ENCODE measurements around the gene RFTN1.

Gene RFTN1

DNA sequence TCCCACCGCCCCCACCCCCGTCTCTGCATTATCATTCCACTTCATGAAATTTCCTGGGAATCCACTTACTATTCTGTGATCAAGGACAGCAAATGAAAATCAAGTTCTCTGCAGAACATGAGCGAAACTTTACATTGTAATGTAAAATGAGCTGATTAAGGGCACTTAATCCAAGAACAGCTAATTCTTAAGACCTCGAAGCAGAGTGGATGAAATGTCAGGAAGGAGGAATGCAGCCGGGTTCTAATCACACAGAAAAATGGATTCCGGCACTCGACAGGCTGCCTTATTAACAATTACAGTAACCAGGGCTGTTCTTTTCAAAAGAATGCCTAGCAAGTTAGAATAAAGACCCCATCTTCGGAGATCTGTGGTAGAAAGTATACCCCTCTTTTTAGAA is 57.5 kb downstream of the RFTN1 start:
- TF ChIP-seq, protein P1, sequence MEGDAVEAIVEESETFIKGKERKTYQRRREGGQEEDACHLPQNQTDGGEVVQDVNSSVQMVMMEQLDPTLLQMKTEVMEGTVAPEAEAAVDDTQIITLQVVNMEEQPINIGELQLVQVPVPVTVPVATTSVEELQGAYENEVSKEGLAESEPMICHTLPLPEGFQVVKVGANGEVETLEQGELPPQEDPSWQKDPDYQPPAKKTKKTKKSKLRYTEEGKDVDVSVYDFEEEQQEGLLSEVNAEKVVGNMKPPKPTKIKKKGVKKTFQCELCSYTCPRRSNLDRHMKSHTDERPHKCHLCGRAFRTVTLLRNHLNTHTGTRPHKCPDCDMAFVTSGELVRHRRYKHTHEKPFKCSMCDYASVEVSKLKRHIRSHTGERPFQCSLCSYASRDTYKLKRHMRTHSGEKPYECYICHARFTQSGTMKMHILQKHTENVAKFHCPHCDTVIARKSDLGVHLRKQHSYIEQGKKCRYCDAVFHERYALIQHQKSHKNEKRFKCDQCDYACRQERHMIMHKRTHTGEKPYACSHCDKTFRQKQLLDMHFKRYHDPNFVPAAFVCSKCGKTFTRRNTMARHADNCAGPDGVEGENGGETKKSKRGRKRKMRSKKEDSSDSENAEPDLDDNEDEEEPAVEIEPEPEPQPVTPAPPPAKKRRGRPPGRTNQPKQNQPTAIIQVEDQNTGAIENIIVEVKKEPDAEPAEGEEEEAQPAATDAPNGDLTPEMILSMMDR (IDR thresholded peaks at IDR 0.05; ENCODE audit: low read depth, low read length): no peak
- H3K4me3 ChIP-seq (ENCODE audit: low read depth, low read length): no peak overlapping the region

DNA sequence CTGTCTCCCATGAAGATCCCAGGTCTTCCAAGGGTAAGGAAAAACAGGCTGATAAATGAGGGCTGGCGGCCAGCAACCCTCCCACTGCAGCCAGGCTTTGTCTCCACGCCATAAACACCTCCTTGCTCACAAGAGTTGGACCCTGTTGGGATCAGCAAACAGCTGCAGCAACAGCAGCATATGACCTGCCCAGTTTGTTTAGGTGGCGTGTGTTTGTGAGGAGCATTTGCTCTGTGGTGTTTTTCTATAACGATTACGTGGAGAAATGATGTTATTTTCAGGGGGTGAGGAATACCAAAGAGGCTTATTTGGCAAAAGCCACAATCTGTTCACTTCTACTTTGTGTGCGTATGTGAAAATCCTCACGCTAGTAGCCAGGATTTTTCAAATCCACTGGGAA is 58.5 kb downstream of the RFTN1 start:
- no peak overlapping the region for H3K4me3 ChIP-seq (ENCODE audit: low read depth, low read length)
- TF ChIP-seq, protein P1 (IDR thresholded peaks at IDR 0.05; ENCODE audit: low read depth, low read length): no peak

DNA sequence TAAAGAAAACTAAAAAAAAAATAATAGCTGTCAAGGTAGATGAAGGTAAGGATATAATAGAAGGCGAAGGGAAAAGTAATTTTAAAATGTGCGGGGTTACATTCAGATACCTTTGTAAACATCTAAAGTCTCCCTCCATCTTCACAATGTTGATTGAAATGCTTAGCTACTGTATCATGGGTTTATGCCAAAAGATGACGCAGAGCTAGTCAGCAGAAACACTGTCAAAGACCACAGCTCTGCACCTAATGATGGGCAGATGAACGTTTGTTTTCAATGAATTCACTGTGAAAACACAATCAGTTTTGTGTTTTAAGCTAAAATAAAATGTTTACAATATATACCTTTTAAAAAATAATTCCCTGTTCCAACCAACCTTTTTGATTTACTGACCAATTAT is 61.2 kb downstream of the RFTN1 start:
- no peak overlapping the region for H3K4me3 ChIP-seq (ENCODE audit: low read depth, low read length)

DNA sequence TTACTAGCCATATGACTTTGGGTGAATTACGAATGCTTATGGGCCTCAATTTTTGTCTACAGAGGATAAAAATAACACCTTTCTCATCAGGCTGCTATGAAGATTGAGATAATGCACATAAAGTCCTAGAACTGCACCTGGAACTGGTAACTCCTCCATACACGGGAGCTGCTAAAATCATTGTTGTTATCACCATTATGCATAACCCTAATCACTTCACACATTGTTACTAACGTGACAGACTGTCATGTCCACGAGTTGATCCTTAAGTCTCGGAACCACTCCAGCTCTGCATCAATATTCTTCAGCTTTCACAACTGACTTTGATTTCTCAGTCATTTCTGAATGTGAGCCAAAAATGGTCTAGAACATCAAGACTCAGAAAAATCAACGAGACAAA is 64.1 kb downstream of the RFTN1 start:
- TF ChIP-seq, protein P1 (IDR thresholded peaks at IDR 0.05; ENCODE audit: low read depth, low read length): no peak
- no peak overlapping the region for H3K4me3 ChIP-seq (ENCODE audit: low read depth, low read length)

More for the DNA sequence above, 61.2 kb downstream of the RFTN1 start:
- TF ChIP-seq, protein P1 (IDR thresholded peaks at IDR 0.05; ENCODE audit: low read depth, low read length): no peak

DNA sequence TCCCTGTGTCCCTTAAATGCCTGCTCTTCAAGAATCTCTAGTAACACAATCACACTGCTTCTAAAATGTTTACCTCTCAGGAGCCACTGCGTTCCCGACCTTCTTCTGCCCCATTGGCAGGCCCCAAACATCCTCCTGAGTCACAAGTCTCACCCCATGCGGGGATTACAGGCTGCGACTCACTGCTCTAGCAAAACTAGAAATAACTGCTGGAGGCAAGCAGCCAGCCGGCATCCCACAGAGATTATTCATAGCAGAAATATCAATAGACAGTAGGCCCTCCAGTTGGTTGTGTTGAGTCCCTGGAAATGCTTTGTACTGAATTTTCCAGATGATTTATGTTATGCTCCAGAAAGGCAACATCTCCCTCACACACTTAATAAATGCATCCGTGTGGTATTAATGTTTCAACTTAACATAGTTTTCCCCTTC is 64.8 kb downstream of the RFTN1 start:
- TF ChIP-seq, protein P1 (IDR thresholded peaks at IDR 0.05; ENCODE audit: low read depth, low read length): no peak
- no peak overlapping the region for H3K4me3 ChIP-seq (ENCODE audit: low read depth, low read length)

DNA sequence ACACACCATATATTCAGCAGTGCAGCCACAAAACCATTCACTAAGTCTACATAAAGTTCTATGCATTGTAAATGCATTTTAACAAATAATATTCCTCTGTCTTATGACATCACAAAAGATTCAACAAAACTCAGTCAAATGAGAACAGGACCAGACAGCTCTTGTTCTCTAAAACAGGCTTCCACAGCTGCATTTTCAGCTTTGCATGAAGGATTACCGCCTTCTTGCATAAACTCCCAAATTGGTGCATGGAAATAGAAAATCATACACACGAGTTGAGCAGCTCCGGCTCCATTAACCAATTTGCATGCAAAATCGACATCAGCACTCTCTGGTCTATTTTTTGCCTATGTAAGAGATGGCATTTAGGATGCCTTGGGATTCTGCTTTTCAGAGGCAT is 66.4 kb downstream of the RFTN1 start:
- no peak overlapping the region for H3K4me3 ChIP-seq (ENCODE audit: low read depth, low read length)
- TF ChIP-seq, protein P1 (IDR thresholded peaks at IDR 0.05; ENCODE audit: low read depth, low read length): no peak

DNA sequence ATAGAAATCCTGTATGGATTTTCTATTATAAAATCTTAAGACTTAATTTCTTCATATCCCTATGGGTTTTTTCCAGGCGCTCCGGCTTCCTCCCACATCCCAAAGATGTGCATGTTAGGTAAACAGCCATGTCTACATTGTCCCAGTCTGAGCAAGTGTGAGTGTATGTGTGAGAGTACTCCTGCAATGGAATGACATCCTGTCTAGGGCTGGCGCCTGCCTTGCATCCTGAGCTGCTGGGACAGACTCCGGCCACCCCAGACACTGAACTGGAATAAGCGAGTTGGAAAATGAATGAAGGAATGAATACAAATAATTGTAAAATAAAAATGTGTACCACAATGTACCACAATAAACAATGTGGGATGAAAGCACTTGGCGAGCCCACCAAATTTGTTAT is 69.2 kb downstream of the RFTN1 start:
- TF ChIP-seq, protein P1 (IDR thresholded peaks at IDR 0.05; ENCODE audit: low read depth, low read length): no peak
- no peak overlapping the region for H3K4me3 ChIP-seq (ENCODE audit: low read depth, low read length)

Measured in WI38 (cell line).